Uterus (tissue), 2 donors: ENCODE data around the gene FIBCD1.

Experiments used
- CTCF ChIP-seq, 4 experiments: fragments of 200-600 bp in 2 of 4; fragments of 450-650 bp in 2 of 4; sonication (generic) in 2 of 4; IDR thresholded peaks; one replicate each; pipeline ENCODE4 v1.5.1; 2016 to 2019; ENCODE audit warnings: antibody characterized with exemption in 4 of 4, mild to moderate bottlenecking in 2 of 4, moderate library complexity in 1 of 4
- POLR2A ChIP-seq, 2 donors: fragments of 450-650 bp; IDR thresholded peaks; one replicate each; pipeline ENCODE4 v1.6.1; 2016; ENCODE audit warnings: antibody characterized with exemption in 2 of 2, mild to moderate bottlenecking in 1 of 2, moderate library complexity in 1 of 2

- TF ChIP-seq POLR2A (IDR thresholded peaks at IDR 0.05) (no peak), CTCF (IDR thresholded peaks at IDR 0.05) (no peak)
Measured at GRCh38 chr9:130957451-130958203, 18.6 kb upstream of the FIBCD1 start.
